Mesenchymal stem cell (in vitro differentiated cells and primary cell): ENCODE data around the gene TSC22D2. TPM values are rescaled to one million over a fixed set of nuclear protein-coding genes. Genes with fewer than 3 reads are reported as not detected.

Source experiments
- DNase-seq: peaks from one replicate; pipeline ENCODE4 v3.0.0-alpha.2; 2013
- H2AFZ ChIP-seq: one replicate; pipeline ENCODE4 v1.6.1; 2013; ENCODE audit warnings: low read depth, mild to moderate bottlenecking, control low read depth, inconsistent platforms, low read length, moderate library complexity
- H2AK5ac ChIP-seq: 2 replicates; pipeline ENCODE4 v1.6.1; 2013; ENCODE audit warnings: low read length, moderate library complexity, mild to moderate bottlenecking, inconsistent platforms; ENCODE audit not compliant: severe bottlenecking
- H2BK120ac ChIP-seq: one replicate; pipeline ENCODE4 v1.6.1; 2013; ENCODE audit warnings: low read depth, mild to moderate bottlenecking, inconsistent platforms, low read length, moderate library complexity
- H2BK12ac ChIP-seq, 2 experiments: one replicate each; pipeline ENCODE4 v1.6.1; 2013; ENCODE audit warnings: inconsistent platforms in 2 of 2, low read length in 2 of 2, mild to moderate bottlenecking in 2 of 2, moderate library complexity in 2 of 2, control low read depth in 1 of 2
- H2BK15ac ChIP-seq: one replicate; pipeline ENCODE4 v1.6.1; 2013; ENCODE audit warnings: mild to moderate bottlenecking, low read depth, inconsistent platforms; ENCODE audit not compliant: poor library complexity, severe bottlenecking
- H2BK5ac ChIP-seq: 2 replicates; pipeline ENCODE4 v1.6.1; 2013; ENCODE audit warnings: low read depth, mild to moderate bottlenecking, low read length, control low read depth, inconsistent platforms; ENCODE audit not compliant: poor library complexity, severe bottlenecking
- H3K14ac ChIP-seq, 2 experiments: one replicate each; pipeline ENCODE4 v1.6.1; 2013; ENCODE audit warnings: inconsistent platforms in 2 of 2, low read length in 2 of 2, control low read depth in 1 of 2, mild to moderate bottlenecking in 1 of 2, moderate library complexity in 1 of 2
- H3K18ac ChIP-seq, 2 experiments: one replicate each; pipeline ENCODE4 v1.6.1; 2013; ENCODE audit warnings: inconsistent platforms in 2 of 2, low read length in 2 of 2, control low read depth in 1 of 2, low read depth in 1 of 2, mild to moderate bottlenecking in 1 of 2
- H3K23ac ChIP-seq, 2 experiments: one replicate each; pipeline ENCODE4 v1.6.1; 2013; ENCODE audit warnings: inconsistent platforms in 2 of 2, low read length in 2 of 2, mild to moderate bottlenecking in 2 of 2, moderate library complexity in 2 of 2, control low read depth in 1 of 2
- H3K27ac ChIP-seq: 2 replicates; pipeline ENCODE4 v1.5.1; 2013; ENCODE audit warnings: mild to moderate bottlenecking, moderate library complexity, low read length, control low read depth, inconsistent platforms; ENCODE audit not compliant: poor library complexity, severe bottlenecking
- H3K27me3 ChIP-seq, 2 experiments: 2 replicates each; pipeline versions ENCODE4 v1.6.1 to v1.7.0; 2013; ENCODE audit warnings: low read length in 2 of 2, mild to moderate bottlenecking in 2 of 2, moderate library complexity in 2 of 2, control low read depth in 1 of 2, inconsistent platforms in 1 of 2; ENCODE audit not compliant: control insufficient read depth in 1 of 2, insufficient read depth in 1 of 2
- H3K36me3 ChIP-seq, 2 experiments: 2 replicates each; pipeline versions ENCODE4 v1.6.1 to v1.7.0; 2013; ENCODE audit warnings: low read length in 2 of 2, control low read depth in 1 of 2, inconsistent platforms in 1 of 2, low read depth in 1 of 2, mild to moderate bottlenecking in 1 of 2; ENCODE audit not compliant: insufficient read depth in 2 of 2, control insufficient read depth in 1 of 2
- H3K4ac ChIP-seq, 2 experiments: one replicate each; pipeline ENCODE4 v1.6.1; 2013; ENCODE audit warnings: inconsistent platforms in 2 of 2, low read length in 2 of 2, mild to moderate bottlenecking in 2 of 2, moderate library complexity in 2 of 2, control low read depth in 1 of 2, low read depth in 1 of 2
- H3K4me1 ChIP-seq: 2 replicates; pipeline ENCODE4 v1.6.1; 2013; ENCODE audit warnings: low read depth, low read length, control low read depth; ENCODE audit not compliant: control insufficient read depth, insufficient read depth
- H3K4me2 ChIP-seq: 2 replicates; pipeline ENCODE4 v1.6.1; 2013; ENCODE audit warnings: low read length, mild to moderate bottlenecking, inconsistent platforms; ENCODE audit not compliant: poor library complexity, severe bottlenecking
- H3K4me3 ChIP-seq, 2 experiments: 2 replicates each; pipeline versions ENCODE4 v1.5.1 to v1.7.0; 2013; ENCODE audit warnings: low read length in 2 of 2, mild to moderate bottlenecking in 2 of 2, control low read depth in 1 of 2, low read depth in 1 of 2; ENCODE audit not compliant: insufficient read depth in 1 of 2
- H3K79me1 ChIP-seq: replicated peaks from 2 replicates; pipeline ENCODE4 v1.6.1; 2013; ENCODE audit warnings: mild to moderate bottlenecking, control low read depth, low read length, inconsistent platforms; ENCODE audit not compliant: poor library complexity, severe bottlenecking
- H3K9ac ChIP-seq: 2 replicates; pipeline ENCODE4 v1.7.0; 2013; ENCODE audit warnings: mild to moderate bottlenecking, low read length, moderate library complexity
- H3K9me3 ChIP-seq: 2 replicates; pipeline ENCODE4 v1.7.0; 2013; ENCODE audit warnings: mild to moderate bottlenecking, low read length; ENCODE audit not compliant: control insufficient read depth
- H4K8ac ChIP-seq: one replicate; pipeline ENCODE4 v1.6.1; 2013; ENCODE audit warnings: inconsistent platforms, mild to moderate bottlenecking, low read length, moderate library complexity
- H4K91ac ChIP-seq: one replicate; pipeline ENCODE4 v1.6.1; 2013; ENCODE audit warnings: mild to moderate bottlenecking, low read length, inconsistent platforms
- whole genome bisulfite sequencing: methylation state at CpG from one replicate; pipeline ENCODE4 v1.1.7; 2013; ENCODE audit warnings: mixed read lengths; 5-methylcytosine and 5-hydroxymethylcytosine counted together
- polyA plus RNA-seq, 2 experiments: library from polyadenylated mRNA; stranded (reverse); fragments of 200-250 nt; gene quantifications; one replicate each; pipeline ENCODE4 v1.2.3, GENCODE V29; 2013

TSC22D2 gene
- 29.1 TPM for polyA plus RNA-seq (2013, experiment 1 of 2)
- 29.3 TPM for polyA plus RNA-seq (2013, experiment 2 of 2)

- peak within 1 kb of the TSS; percentile 98 to 99 for H3K18ac ChIP-seq
- H3K36me3 ChIP-seq, result peaks cover 10 to 15% of the 10 kb centered on the region in 2 experiments
- H2BK5ac ChIP-seq, result peak within 1 kb of the TSS; percentile 98
- peak within 1 kb of the TSS in 1 of 2 experiments; percentile 98 for H3K14ac ChIP-seq
- H3K9ac ChIP-seq, result peak within 1 kb of the TSS; percentile 100
- no peaks in the 10 kb centered on the region for H3K9me3 ChIP-seq
- H2BK15ac ChIP-seq, result peak within 1 kb of the TSS; percentile 100
- peak within 1 kb of the TSS; percentile 95 for H4K91ac ChIP-seq
- peak within 1 kb of the TSS; percentile 96 for H4K8ac ChIP-seq
- peak within 1 kb of the TSS; percentile 76 for H2AFZ ChIP-seq
- DNase-seq, result peak; percentile 92
- H2BK12ac ChIP-seq, result peak within 1 kb of the TSS; percentile 11 to 76
- no peaks in the 10 kb centered on the region for H3K4me1 ChIP-seq
- H3K4ac ChIP-seq, result peak within 1 kb of the TSS; percentile 94 to 97
- peak within 1 kb of the TSS; percentile 69 to 98 for H3K23ac ChIP-seq
- H3K4me3 ChIP-seq, result peak within 1 kb of the TSS; percentile 96 to 99
- H2BK120ac ChIP-seq, result peak within 1 kb of the TSS; percentile 98
- H2AK5ac ChIP-seq, result peak within 1 kb of the TSS; percentile 59
- H3K79me1 ChIP-seq, result peaks cover 2% of the 10 kb centered on the region
- H3K27me3 ChIP-seq, result no peaks in the 10 kb centered on the region
- under 1% methylated on average over 75 of the region's 102 CpGs for WGBS
- peak within 1 kb of the TSS; percentile 61 for H3K4me2 ChIP-seq
- peak within 1 kb of the TSS; percentile 95 for H3K27ac ChIP-seq
Observed at GRCh38 chr3:150408221-150409124, at the start of gene TSC22D2. TSS of gene TSC22D2 (plus strand) at chr3:150408298. CDS start at chr3:150409351, 1,053 bp downstream.

GRCh38 chr3:150359381-150359780, 48.7 kb upstream of the TSC22D2 start:
- Histone ChIP-seq H3K79me1 (no peaks in the 10 kb centered on the region), H3K4me3 (no peak overlapping the region), H3K4ac (no peak overlapping the region), H3K36me3 (no peaks in the 10 kb centered on the region), H3K27ac (no peak overlapping the region), H2BK15ac (no peak overlapping the region), H3K27me3 (no peaks in the 10 kb centered on the region), H4K8ac (no peak overlapping the region), H3K9ac (no peak overlapping the region), H3K4me1 (no peaks in the 10 kb centered on the region), H4K91ac (no peak overlapping the region), H2AFZ (no peak overlapping the region), H3K4me2 (no peak overlapping the region), H3K18ac (no peak overlapping the region), H2BK120ac (no peak overlapping the region), H2AK5ac (no peak overlapping the region), H3K9me3 (no peaks in the 10 kb centered on the region), H3K14ac (no peak overlapping the region), H2BK12ac (no peak overlapping the region), H3K23ac (no peak overlapping the region), H2BK5ac (no peak overlapping the region)
- DNase-seq, result peak; percentile 31
- WGBS, result 87% methylated on average over 2 of the region's 2 CpGs

GRCh38 chr3:150360966-150361365, 47.1 kb upstream of the TSC22D2 start:
- Histone ChIP-seq H3K23ac (no peak overlapping the region), H3K4me3 (no peak overlapping the region), H3K27me3 (no peaks in the 10 kb centered on the region), H2AFZ (no peak overlapping the region), H3K4ac (no peak overlapping the region), H4K91ac (no peak overlapping the region), H3K79me1 (no peaks in the 10 kb centered on the region), H3K4me1 (peaks cover 1% of the 10 kb centered on the region), H3K9me3 (no peaks in the 10 kb centered on the region), H3K27ac (no peak overlapping the region), H3K14ac (no peak overlapping the region), H2AK5ac (no peak overlapping the region), H3K18ac (no peak overlapping the region), H3K36me3 (no peaks in the 10 kb centered on the region), H2BK5ac (no peak overlapping the region), H3K4me2 (no peak overlapping the region), H4K8ac (no peak overlapping the region), H2BK120ac (no peak overlapping the region), H2BK15ac (no peak overlapping the region), H3K9ac (no peak overlapping the region), H2BK12ac (no peak overlapping the region)
- WGBS, result 93% methylated on average over 2 of the region's 3 CpGs
- no peak for DNase-seq

- H2BK120ac ChIP-seq, result no peak overlapping the region
- no peak for DNase-seq
- H2BK15ac ChIP-seq, result no peak overlapping the region
- H3K14ac ChIP-seq, result no peak overlapping the region
- no peaks in the 10 kb centered on the region for H3K9me3 ChIP-seq
- no peak overlapping the region for H4K91ac ChIP-seq
- H3K18ac ChIP-seq, result no peak overlapping the region
- H3K36me3 ChIP-seq, result no peaks in the 10 kb centered on the region
- no peak overlapping the region for H3K23ac ChIP-seq
- no peak overlapping the region for H3K4ac ChIP-seq
- H3K79me1 ChIP-seq, result no peaks in the 10 kb centered on the region
- no peak overlapping the region for H2AK5ac ChIP-seq
- no peak overlapping the region for H2AFZ ChIP-seq
- no peaks in the 10 kb centered on the region for H3K27me3 ChIP-seq
- peak overlapping the region in 1 of 2 experiments; percentile 56 for H2BK12ac ChIP-seq
- WGBS, result 89% methylated on average over 1 of the region's 2 CpGs
- no peak overlapping the region for H3K4me2 ChIP-seq
- H2BK5ac ChIP-seq, result no peak overlapping the region
- H3K9ac ChIP-seq, result no peak overlapping the region
- peak overlapping the region; percentile 60 for H4K8ac ChIP-seq
- H3K4me3 ChIP-seq, result no peak overlapping the region
- H3K27ac ChIP-seq, result no peak overlapping the region
- H3K4me1 ChIP-seq, result peaks cover 1% of the 10 kb centered on the region
Observed at GRCh38 chr3:150362515-150363302, 45.4 kb upstream of the TSC22D2 start.
